Smooth muscle cell of the brain vasculature (primary cell): Measurements from ENCODE around the gene RIMS1.

Experiments used
- DNase-seq: peaks from one replicate; pipeline ENCODE4 v3.0.0-alpha.2; 2012; ENCODE audit warnings: low read depth, low spot score

The RIMS1 gene

GRCh38 chr6:72413884-72414283 lies 527.5 kb downstream of the RIMS1 start:
- no peak for DNase-seq

GRCh38 chr6:72414657-72415056 lies 528.3 kb downstream of the RIMS1 start:
- no peak for DNase-seq

- DNase-seq = no peak
Observed at GRCh38 chr6:72416744-72417465, 530.6 kb downstream of the RIMS1 start.

GRCh38 chr6:72417759-72418158 lies 531.4 kb downstream of the RIMS1 start:
- DNase-seq = no peak

GRCh38 chr6:72418495-72418894 lies 532.1 kb downstream of the RIMS1 start:
- peak; percentile 9 for DNase-seq

GRCh38 chr6:72419966-72420365 lies 533.6 kb downstream of the RIMS1 start:
- no peak for DNase-seq

- DNase-seq = no peak
Observed at GRCh38 chr6:72420409-72420808, 534.1 kb downstream of the RIMS1 start.

GRCh38 chr6:72421387-72421786 lies 535.0 kb downstream of the RIMS1 start:
- no peak for DNase-seq

GRCh38 chr6:72422171-72422570 lies 535.8 kb downstream of the RIMS1 start:
- no peak for DNase-seq

GRCh38 chr6:72424476-72424875 lies 538.1 kb downstream of the RIMS1 start:
- no peak for DNase-seq

- DNase-seq = no peak
Observed at GRCh38 chr6:72425003-72425681, 538.8 kb downstream of the RIMS1 start.

GRCh38 chr6:72440611-72441010 lies 554.3 kb downstream of the RIMS1 start:
- DNase-seq = no peak

GRCh38 chr6:72446430-72446829 lies 560.1 kb downstream of the RIMS1 start:
- no peak for DNase-seq
